Erythroblast (primary cell): ENCODE results near the gene ARID1B.

Experiments used
- GATA1 ChIP-seq: IDR thresholded peaks from 2 replicates; pipeline ENCODE4 v1.6.1; 2011; ENCODE audit warnings: low read depth, mild to moderate bottlenecking, control low read depth, low read length, moderate library complexity
- POLR2A ChIP-seq: IDR thresholded peaks from 2 replicates; pipeline ENCODE4 v1.6.1; 2011; ENCODE audit warnings: mild to moderate bottlenecking, low read length

- TF ChIP-seq POLR2A (no peak), GATA1 (no peak)
These were observed 121.9 kb downstream of the ARID1B start for GRCh38 chr6:156899071-156899470.
